Activated CD4-positive, alpha-beta T cell treated with anti-CD3 and anti-CD28 coated beads, Interleukin-2, amount 10 ng/mL, durations not matched to agents 24 days and 14 days (primary cell): ENCODE measurements around the gene ALOX5. TPM values are rescaled to one million over a fixed set of nuclear protein-coding genes. Genes with fewer than 3 reads are reported as not detected.
"Not testable (repeated sequence)": the region's sequence is repeated elsewhere in the genome, so short reads cannot be mapped to it uniquely, and the experiment has no call there.

Experiments used
- DNase-seq: peaks from one replicate; pipeline ENCODE4 v3.0.0; 2022
- H3K27ac Mint-ChIP-seq: one replicate; pipeline ENCODE4 v1.8.0; 2022; ENCODE audit warnings: mild to moderate bottlenecking, mixed read lengths
- H3K27me3 Mint-ChIP-seq: one replicate; pipeline ENCODE4 v1.8.0; 2022; ENCODE audit warnings: mixed read lengths
- H3K36me3 Mint-ChIP-seq: one replicate; pipeline ENCODE4 v1.8.0; 2022; ENCODE audit warnings: low read depth, mild to moderate bottlenecking, mixed read lengths
- H3K4me1 Mint-ChIP-seq: one replicate; pipeline ENCODE4 v1.8.0; 2021; ENCODE audit warnings: mixed read lengths
- H3K4me3 Mint-ChIP-seq: one replicate; pipeline ENCODE4 v1.8.0; 2022; ENCODE audit warnings: mild to moderate bottlenecking, moderate library complexity, mixed read lengths
- H3K9me3 Mint-ChIP-seq: one replicate; pipeline ENCODE4 v1.8.0; 2021; ENCODE audit warnings: mixed read lengths
- intact Hi-C: fragments of 100-400 bp; cut with micrococcal nuclease; formaldehyde crosslinking; loops from one replicate; pipeline ENCODE4 v1.15.1; 2023
- total RNA-seq: library from RNA; stranded (reverse); gene quantifications from 2 replicates; pipeline ENCODE4 v1.2.3, GENCODE V29; 2022

The ALOX5 gene
- total RNA-seq, 1 donor from 2014 or later: 2.4 TPM

DNA sequence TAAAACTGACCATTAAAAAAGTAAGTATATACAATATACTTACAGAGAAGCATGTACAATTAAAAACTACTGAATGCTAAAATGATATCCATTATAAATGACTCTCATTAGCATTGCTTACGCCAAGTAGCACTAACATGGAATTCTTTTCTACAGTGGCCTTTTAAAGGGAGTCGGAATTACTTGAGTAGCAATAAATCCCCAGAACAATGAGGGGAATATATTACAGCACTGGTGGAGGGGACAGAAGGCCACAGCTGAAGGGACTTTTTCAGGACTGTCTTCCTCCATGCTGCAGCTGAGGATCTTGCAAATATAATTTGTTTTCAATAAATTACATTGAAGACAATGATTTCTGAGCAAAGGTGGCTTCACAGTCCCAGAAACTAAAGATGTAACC, 97.0 kb downstream of the ALOX5 start:
- intact Hi-C loops: no loop called here

DNA sequence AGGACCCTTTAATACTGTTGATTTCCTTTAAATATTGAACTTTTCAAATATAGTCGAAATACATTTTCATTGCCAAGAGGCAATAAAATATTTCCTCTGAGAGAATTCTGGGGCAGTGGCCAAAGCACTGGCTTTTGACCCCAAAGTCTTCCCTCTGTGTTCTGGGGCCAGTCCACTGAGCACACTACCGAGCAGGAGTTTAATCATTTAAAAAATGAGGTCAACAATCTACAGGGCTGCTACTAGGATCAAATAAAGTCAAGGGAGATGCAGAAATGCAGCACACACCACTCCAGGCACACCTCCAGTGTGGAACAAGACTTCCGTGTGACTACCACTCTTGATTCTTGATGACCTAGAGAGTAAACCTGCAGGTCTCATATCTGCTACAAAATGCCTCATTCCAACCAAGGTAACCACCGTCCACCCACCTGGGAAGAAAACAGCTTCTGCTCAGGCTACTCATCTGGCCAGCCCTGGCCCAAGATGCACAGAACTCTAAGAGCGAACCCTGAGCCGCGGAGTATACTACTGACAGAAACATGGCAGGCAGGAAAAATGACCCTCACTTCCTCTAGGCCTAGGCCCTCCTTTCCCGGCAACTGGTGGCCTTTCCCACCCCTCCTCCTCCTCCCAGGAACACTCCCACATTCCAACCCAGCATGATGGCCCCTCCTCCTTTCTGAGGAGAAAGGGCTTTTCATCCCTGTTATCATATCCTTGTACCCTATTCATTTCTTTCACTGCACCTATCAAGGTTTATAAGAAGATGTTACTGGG, 97.7 kb downstream of the ALOX5 start:
- DNase-seq: no peak
- intact Hi-C loops: no loop called here
- Mint-ChIP-seq H3K9me3 (peaks cover 5% of the 10 kb centered on the region), H3K27me3 (no peaks in the 10 kb centered on the region), H3K4me1 (peaks cover 13% of the 10 kb centered on the region), H3K27ac (no peak overlapping the region), H3K4me3 (no peak overlapping the region), H3K36me3 (peaks cover 5% of the 10 kb centered on the region)

More for the DNA sequence above, 97.0 kb downstream of the ALOX5 start:
- Mint-ChIP-seq H3K36me3 (peaks cover 3% of the 10 kb centered on the region), H3K27me3 (no peaks in the 10 kb centered on the region), H3K4me1 (peaks cover 16% of the 10 kb centered on the region), H3K4me3 (no peak overlapping the region), H3K9me3 (peaks cover 5% of the 10 kb centered on the region), H3K27ac (no peak overlapping the region)
- DNase-seq: no peak

DNA sequence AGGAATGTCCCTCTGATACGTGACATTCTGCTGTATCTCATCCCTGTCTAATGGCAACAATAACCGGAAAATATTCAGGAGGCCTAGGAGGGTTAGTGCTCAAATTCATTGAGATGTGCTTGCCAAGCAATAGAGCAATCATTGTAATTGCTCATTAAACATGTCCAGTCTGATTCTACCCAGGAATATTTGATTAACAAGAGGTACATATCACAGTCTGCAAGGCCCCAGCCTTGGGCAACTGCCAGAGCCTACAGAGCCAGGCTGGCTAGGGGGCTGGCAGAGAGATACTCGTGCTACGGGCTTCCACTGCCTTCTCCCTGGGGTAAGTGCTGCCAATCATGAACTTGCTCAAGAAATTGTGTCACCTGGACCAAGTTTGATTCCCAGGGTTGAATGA, 99.1 kb downstream of the ALOX5 start:
- peaks cover 15% of the 10 kb centered on the region for H3K9me3 Mint-ChIP-seq
- H3K4me3 Mint-ChIP-seq: no peak overlapping the region
- H3K4me1 Mint-ChIP-seq: peaks cover 13% of the 10 kb centered on the region
- H3K27me3 Mint-ChIP-seq: peaks cover 2% of the 10 kb centered on the region
- no peak for DNase-seq
- intact Hi-C loops: loop anchor here (1.0 kb wide), 1 partner anchor 36 kb away; no protein-coding TSS in a partner anchor
- H3K36me3 Mint-ChIP-seq: peaks cover 11% of the 10 kb centered on the region
- H3K27ac Mint-ChIP-seq: no peak overlapping the region

DNA sequence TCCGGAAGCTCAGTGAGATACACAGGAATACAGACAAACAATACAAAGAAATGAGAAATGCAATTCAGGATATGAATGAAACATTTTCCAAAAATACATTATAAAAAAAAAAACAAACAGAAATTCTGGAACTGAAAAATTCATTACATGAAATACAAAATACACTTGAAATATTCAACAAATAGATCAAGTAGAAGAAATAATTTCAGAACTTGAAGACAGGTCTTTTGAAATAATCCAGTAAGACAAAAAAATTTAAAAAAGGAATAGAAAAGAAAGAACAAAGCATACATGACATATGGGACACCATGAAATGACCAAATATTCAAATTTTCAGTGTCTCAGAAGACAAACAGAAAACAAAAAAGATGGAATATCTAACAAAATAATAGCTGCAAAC, 102.5 kb downstream of the ALOX5 start:
- Mint-ChIP-seq H3K27me3 (peaks cover 2% of the 10 kb centered on the region), H3K36me3 (peaks cover 22% of the 10 kb centered on the region), H3K27ac (no peak overlapping the region), H3K4me1 (peaks cover 8% of the 10 kb centered on the region), H3K9me3 (peaks cover 30% of the 10 kb centered on the region), H3K4me3 (no peak overlapping the region)
- intact Hi-C loops: no loop called here
- DNase-seq: no peak

DNA sequence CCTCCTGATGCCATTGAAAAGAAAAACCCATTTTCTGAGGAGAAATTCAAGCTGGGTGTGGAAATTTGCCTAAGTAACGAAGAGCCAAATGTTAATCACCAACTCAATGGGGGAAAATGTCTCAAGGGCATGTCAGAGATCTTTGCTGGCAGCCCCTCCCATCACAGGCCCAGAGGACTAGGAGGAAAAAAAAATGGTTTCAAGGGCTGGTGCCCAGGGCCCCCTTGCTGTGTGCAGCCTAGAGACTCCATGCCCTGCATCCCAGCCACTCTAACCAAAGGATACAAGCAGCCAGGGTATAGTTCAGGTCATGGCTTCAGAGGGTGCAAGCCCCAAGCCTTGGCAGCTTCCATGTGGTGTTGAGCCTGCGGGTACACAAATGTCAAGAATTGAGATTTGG, 106.3 kb downstream of the ALOX5 start:
- H3K36me3 Mint-ChIP-seq: peaks cover 28% of the 10 kb centered on the region
- H3K4me3 Mint-ChIP-seq: no peak overlapping the region
- H3K27me3 Mint-ChIP-seq: peaks cover 2% of the 10 kb centered on the region
- H3K4me1 Mint-ChIP-seq: peaks cover 3% of the 10 kb centered on the region
- DNase-seq: no peak
- peaks cover 30% of the 10 kb centered on the region for H3K9me3 Mint-ChIP-seq
- intact Hi-C loops: no loop called here
- H3K27ac Mint-ChIP-seq: no peak overlapping the region

DNA sequence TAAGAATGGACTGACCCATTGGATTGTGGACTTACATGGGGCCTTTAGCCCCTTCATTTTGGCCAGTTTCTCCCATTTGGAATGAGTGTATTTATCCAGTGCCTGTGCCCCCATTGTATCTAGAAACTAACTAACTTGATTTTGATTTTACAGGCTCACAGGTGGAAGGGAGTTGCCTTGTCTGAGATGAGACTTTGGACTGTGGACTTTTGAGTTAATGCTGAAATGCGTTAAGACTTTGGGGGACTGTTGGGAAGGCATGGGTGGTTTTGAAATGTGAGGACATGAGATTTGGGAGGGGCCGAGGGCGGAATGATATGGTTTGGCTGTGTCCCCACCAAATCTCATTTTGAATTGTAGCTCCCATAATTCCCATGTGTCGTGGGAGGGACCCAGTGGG, 107.1 kb downstream of the ALOX5 start:
- intact Hi-C loops, DNase-seq, H3K27ac Mint-ChIP-seq, H3K4me1 Mint-ChIP-seq, H3K4me3 Mint-ChIP-seq, H3K27me3 Mint-ChIP-seq: not testable (repeated sequence)
- Mint-ChIP-seq H3K9me3 (peaks cover 25% of the 10 kb centered on the region), H3K36me3 (peaks cover 25% of the 10 kb centered on the region)

DNA sequence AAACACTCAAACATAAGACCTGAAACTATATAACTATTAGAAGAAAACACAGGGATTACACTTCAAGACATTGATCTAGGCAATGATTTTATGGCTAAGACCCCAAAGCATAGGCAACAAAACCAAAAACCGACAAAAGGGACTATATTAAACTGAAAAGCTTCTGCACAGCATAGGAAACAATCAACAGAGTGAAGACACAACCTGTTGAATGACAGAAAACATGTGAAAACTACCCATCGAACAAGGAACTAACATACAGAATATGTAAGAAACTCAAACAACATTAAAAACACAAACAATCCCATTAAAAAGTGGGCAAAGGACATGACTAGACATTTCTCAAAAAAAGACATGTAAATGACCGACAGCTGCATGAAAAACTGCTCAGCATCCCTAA, 109.0 kb downstream of the ALOX5 start:
- Mint-ChIP-seq H3K4me3 (no peak overlapping the region), H3K9me3 (peaks cover 15% of the 10 kb centered on the region), H3K4me1 (peaks cover 3% of the 10 kb centered on the region), H3K27me3 (no peaks in the 10 kb centered on the region), H3K27ac (no peak overlapping the region), H3K36me3 (peaks cover 17% of the 10 kb centered on the region)
- peak; percentile 9 for DNase-seq
- intact Hi-C loops: no loop called here

DNA sequence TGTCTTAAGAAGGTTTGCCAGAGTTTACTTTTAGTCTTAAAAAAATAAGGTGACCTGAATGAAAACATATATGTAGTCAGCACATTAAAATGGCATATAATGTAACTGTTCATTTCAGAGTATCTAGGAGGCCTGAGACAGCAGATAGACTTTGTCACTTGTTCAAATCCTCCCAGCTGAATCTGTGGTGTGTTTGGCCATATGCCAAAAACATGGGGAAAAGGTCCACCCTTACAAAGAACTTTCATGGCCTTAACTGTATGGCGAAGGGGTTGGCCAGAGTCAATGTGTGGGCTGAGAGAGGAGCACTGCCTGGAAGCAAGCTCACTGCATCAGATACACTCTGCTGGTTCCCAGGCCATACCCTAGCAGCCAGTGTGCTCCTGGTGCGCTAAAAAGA, 113.7 kb downstream of the ALOX5 start:
- peaks cover 16% of the 10 kb centered on the region for H3K36me3 Mint-ChIP-seq
- no peaks in the 10 kb centered on the region for H3K4me1 Mint-ChIP-seq
- intact Hi-C loops: no loop called here
- H3K9me3 Mint-ChIP-seq: peaks cover 6% of the 10 kb centered on the region
- DNase-seq: no peak
- no peak overlapping the region for H3K27ac Mint-ChIP-seq
- H3K4me3 Mint-ChIP-seq: no peak overlapping the region
- H3K27me3 Mint-ChIP-seq: no peaks in the 10 kb centered on the region

DNA sequence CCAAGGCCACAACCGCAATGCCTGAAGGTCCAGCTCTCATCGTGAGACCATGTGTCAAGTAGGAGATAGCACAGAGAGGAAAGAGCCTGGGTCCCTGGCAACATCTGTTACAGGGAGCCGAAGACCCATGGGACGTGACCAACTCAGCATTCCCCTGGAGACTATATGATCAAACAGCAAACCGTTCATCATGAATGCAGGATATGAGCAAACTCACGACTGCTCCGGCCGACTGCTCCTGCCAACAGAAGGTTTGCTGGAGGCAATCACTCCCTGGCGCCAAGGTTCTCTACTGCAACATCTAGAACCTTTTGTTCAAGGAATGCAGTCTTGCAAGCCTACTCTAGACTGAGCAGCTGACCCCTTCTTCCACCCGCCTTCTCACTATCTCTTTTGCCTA, 114.3 kb downstream of the ALOX5 start:
- Mint-ChIP-seq H3K4me1 (no peaks in the 10 kb centered on the region), H3K36me3 (peaks cover 19% of the 10 kb centered on the region), H3K4me3 (no peak overlapping the region), H3K27me3 (no peaks in the 10 kb centered on the region), H3K27ac (no peak overlapping the region), H3K9me3 (peaks cover 10% of the 10 kb centered on the region)
- DNase-seq: no peak
- intact Hi-C loops: no loop called here

DNA sequence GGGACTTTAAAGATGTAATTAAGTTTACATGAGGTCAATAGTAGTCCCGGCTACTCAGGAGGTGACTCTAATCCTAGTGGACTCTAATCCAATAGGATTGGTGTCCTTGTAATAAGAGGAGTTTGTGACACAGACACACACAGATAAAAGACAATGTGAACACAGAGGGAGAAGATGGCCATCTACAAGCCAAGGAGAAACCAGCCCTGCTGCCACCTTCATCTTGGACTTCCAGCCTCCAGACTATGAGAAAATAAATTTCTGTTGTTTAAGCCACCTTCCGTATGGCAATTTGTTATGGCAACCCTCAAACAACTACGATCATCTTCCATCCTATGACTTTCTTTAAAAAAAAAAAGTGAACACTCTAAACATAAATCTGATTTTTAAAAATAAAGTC, 116.3 kb downstream of the ALOX5 start:
- H3K4me3 Mint-ChIP-seq: no peak overlapping the region
- H3K9me3 Mint-ChIP-seq: peaks cover 19% of the 10 kb centered on the region
- peaks cover 16% of the 10 kb centered on the region for H3K36me3 Mint-ChIP-seq
- intact Hi-C loops: no loop called here
- H3K27ac Mint-ChIP-seq: no peak overlapping the region
- peak; percentile 12 for DNase-seq
- no peaks in the 10 kb centered on the region for H3K27me3 Mint-ChIP-seq
- peaks cover under 1% of the 10 kb centered on the region for H3K4me1 Mint-ChIP-seq

DNA sequence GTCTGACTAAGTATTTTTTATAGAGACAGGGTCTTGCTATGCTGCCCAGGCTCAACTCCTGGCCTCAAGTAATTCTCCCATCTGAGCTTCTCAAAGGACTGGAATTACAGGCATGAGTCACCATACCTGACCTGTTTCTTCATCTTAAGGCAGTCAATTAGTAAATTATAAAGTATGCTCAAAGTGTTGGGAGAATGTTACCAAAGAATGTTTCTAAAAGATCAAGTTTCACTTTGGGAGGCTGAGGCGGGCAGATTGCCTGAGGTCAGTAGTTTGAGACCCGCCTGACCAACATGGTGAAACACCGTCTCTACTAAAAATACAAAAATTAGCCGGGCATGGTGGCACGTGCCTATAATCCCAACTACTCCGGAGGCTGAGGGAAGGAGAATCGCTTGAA, 117.0 kb downstream of the ALOX5 start:
- Mint-ChIP-seq H3K27me3 (no peaks in the 10 kb centered on the region), H3K27ac (no peak overlapping the region), H3K9me3 (peaks cover 19% of the 10 kb centered on the region), H3K4me1 (peaks cover 4% of the 10 kb centered on the region), H3K4me3 (no peak overlapping the region), H3K36me3 (peaks cover 20% of the 10 kb centered on the region)
- peak; percentile 18 for DNase-seq
- intact Hi-C loops: no loop called here

Other genes starting within 250 kb of the ALOX5 start
- gene OR13A1, start 58.6 kb upstream of the ALOX5 start, total RNA-seq: not detected in 2 replicates